ENCODE results near the gene LDLRAD2. TPM values are rescaled to one million over a fixed set of nuclear protein-coding genes. Genes with fewer than 3 reads are reported as not detected.

LDLRAD2 gene
- total RNA-seq, 1 experiment from 2014 or later = not detected

DNA sequence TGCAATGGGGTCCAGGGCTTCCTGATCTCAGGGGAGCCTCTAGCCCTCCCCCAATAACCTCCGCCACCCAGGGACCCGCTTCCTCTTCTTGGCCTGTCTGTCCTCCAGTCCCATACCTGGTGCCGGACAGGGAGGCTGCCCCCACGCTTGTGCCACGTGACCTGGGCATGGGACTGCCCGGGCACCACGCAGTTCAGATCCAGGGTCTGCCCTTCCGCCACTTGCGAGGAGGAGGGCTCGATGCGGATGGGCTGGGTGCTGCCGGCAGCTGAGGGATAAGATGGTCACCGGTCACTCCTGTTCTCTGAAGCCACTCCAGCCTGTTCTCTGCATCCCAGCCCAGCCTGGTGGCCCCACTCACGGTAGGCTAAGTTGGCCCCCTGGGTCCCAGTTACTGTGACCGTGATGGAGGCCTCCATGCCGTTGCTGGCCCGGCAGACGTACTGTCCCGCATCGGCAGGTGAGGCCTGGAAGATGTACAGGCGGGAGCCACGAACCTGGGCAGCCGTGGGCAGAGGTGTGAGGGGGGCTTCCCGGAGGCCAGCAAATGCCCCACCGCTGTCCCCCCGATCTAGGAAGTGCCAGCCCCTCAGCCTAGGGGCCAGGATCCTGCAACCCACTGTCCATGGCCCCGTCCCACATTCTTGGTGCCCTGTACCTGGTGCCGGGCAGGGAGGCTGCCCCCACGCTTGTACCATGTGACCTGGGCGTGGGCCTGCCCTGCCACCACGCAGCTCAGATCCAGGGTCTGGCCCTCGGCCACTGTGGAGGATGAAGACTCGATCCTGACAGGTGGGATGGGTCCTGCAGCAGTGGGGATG is 39.6 kb downstream of the LDLRAD2 start:
- TF ChIP-seq, protein P1, sequence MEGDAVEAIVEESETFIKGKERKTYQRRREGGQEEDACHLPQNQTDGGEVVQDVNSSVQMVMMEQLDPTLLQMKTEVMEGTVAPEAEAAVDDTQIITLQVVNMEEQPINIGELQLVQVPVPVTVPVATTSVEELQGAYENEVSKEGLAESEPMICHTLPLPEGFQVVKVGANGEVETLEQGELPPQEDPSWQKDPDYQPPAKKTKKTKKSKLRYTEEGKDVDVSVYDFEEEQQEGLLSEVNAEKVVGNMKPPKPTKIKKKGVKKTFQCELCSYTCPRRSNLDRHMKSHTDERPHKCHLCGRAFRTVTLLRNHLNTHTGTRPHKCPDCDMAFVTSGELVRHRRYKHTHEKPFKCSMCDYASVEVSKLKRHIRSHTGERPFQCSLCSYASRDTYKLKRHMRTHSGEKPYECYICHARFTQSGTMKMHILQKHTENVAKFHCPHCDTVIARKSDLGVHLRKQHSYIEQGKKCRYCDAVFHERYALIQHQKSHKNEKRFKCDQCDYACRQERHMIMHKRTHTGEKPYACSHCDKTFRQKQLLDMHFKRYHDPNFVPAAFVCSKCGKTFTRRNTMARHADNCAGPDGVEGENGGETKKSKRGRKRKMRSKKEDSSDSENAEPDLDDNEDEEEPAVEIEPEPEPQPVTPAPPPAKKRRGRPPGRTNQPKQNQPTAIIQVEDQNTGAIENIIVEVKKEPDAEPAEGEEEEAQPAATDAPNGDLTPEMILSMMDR (IDR thresholded peaks at IDR 0.05; ENCODE audit: unreplicated experiment) = no peak
- no TSS peak for BruUV-seq (replicated peaks)
- Mint-ChIP-seq H3K9me3 (ENCODE audit: unreplicated experiment) (no peaks in the 10 kb centered on the region), H3K4me3 (ENCODE audit: unreplicated experiment) (no peak overlapping the region), H3K27ac (ENCODE audit: low read depth, unreplicated experiment) (no peak overlapping the region), H3K36me3 (ENCODE audit: insufficient read depth, unreplicated experiment) (peaks cover 67% of the 10 kb centered on the region), H3K4me1 (ENCODE audit: insufficient read depth, unreplicated experiment) (peaks cover 10% of the 10 kb centered on the region), H3K27me3 (ENCODE audit: insufficient read depth, unreplicated experiment) (no peaks in the 10 kb centered on the region)
- intact Hi-C loops (cut with micrococcal nuclease) = no loop called here
- no peak for DNase-seq (ENCODE audit: unreplicated experiment)
- POLR2A ChIA-PET = no interaction called here
- CTCF ChIA-PET = no interaction called here

- intact Hi-C loops (cut with micrococcal nuclease) = no loop called here
- TF ChIP-seq, protein P1 (IDR thresholded peaks at IDR 0.05; ENCODE audit: unreplicated experiment) = no peak
- ChIA-PET CTCF (no interaction called here), POLR2A (no interaction called here)
- Mint-ChIP-seq H3K9me3 (ENCODE audit: unreplicated experiment) (no peaks in the 10 kb centered on the region), H3K27me3 (ENCODE audit: insufficient read depth, unreplicated experiment) (no peaks in the 10 kb centered on the region), H3K27ac (ENCODE audit: low read depth, unreplicated experiment) (no peak overlapping the region), H3K4me3 (ENCODE audit: unreplicated experiment) (no peak overlapping the region), H3K4me1 (ENCODE audit: insufficient read depth, unreplicated experiment) (peaks cover 16% of the 10 kb centered on the region), H3K36me3 (ENCODE audit: insufficient read depth, unreplicated experiment) (peaks cover 61% of the 10 kb centered on the region)
- no peak for DNase-seq (ENCODE audit: unreplicated experiment)
- no TSS peak for BruUV-seq (replicated peaks)
Observed at GRCh38 chr1:21852282-21853130, 40.4 kb downstream of the LDLRAD2 start.

DNA sequence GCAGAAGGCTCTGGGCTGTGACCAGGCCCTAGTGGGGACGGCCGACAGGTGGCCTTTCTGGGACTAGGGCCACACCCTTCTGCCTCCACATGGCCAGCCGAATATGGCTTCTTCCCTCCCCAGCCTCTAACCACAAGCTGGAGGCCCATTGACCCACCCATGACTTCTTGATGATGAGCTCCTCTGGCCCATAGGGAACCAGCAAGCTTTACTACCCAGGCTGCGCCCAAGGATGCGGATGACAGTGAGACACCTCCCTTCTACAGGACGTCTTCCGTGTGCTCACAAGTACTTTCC is 41.0 kb downstream of the LDLRAD2 start:
- Mint-ChIP-seq H3K27me3 (ENCODE audit: insufficient read depth, unreplicated experiment) (no peaks in the 10 kb centered on the region), H3K9me3 (ENCODE audit: unreplicated experiment) (no peaks in the 10 kb centered on the region), H3K36me3 (ENCODE audit: insufficient read depth, unreplicated experiment) (peaks cover 66% of the 10 kb centered on the region), H3K4me1 (ENCODE audit: insufficient read depth, unreplicated experiment) (peaks cover 21% of the 10 kb centered on the region), H3K4me3 (ENCODE audit: unreplicated experiment) (no peak overlapping the region), H3K27ac (ENCODE audit: low read depth, unreplicated experiment) (no peak overlapping the region)
- DNase-seq (ENCODE audit: unreplicated experiment) = no peak
- intact Hi-C loops (cut with micrococcal nuclease) = no loop called here
- TF ChIP-seq, protein P1 (IDR thresholded peaks at IDR 0.05; ENCODE audit: unreplicated experiment) = no peak
- no TSS peak for BruUV-seq (replicated peaks)
- ChIA-PET CTCF (interaction anchor here (0.6 to 1.0 kb wide), 2 partner anchors 683 to 789 kb away, joined by 4 to 7 read pairs; no protein-coding TSS in a partner anchor), POLR2A (no interaction called here)

GRCh38 chr1:21854090-21854750 is 42.2 kb downstream of the LDLRAD2 start:
- H3K36me3 Mint-ChIP-seq (ENCODE audit: insufficient read depth, unreplicated experiment) = peaks cover 71% of the 10 kb centered on the region
- BruUV-seq (replicated peaks) = no TSS peak
- no peak overlapping the region for H3K4me3 Mint-ChIP-seq (ENCODE audit: unreplicated experiment)
- no peaks in the 10 kb centered on the region for H3K27me3 Mint-ChIP-seq (ENCODE audit: insufficient read depth, unreplicated experiment)
- no peaks in the 10 kb centered on the region for H3K9me3 Mint-ChIP-seq (ENCODE audit: unreplicated experiment)
- TF ChIP-seq, protein P1 (IDR thresholded peaks at IDR 0.05; ENCODE audit: unreplicated experiment) = no peak
- intact Hi-C loops (cut with micrococcal nuclease) = no loop called here
- ChIA-PET CTCF (interaction anchor here (1.0 kb wide), 1 partner anchor 788 kb away, joined by 7 read pairs; no protein-coding TSS in a partner anchor), POLR2A (no interaction called here)
- no peak for DNase-seq (ENCODE audit: unreplicated experiment)
- peaks cover 26% of the 10 kb centered on the region for H3K4me1 Mint-ChIP-seq (ENCODE audit: insufficient read depth, unreplicated experiment)
- H3K27ac Mint-ChIP-seq (ENCODE audit: low read depth, unreplicated experiment) = no peak overlapping the region
